Embryonic facial prominence (tissue), 1 donor: ENCODE data around the gene UBE3A.
"Not testable (repeated sequence)": the region's sequence is repeated elsewhere in the genome, so short reads cannot be mapped to it uniquely, and the experiment has no call there.

Experiments
- DNase-seq: peaks from one replicate; pipeline ENCODE4 v3.0.0-alpha.2; 2016; ENCODE audit errors: extremely low spot score

The UBE3A gene

DNA sequence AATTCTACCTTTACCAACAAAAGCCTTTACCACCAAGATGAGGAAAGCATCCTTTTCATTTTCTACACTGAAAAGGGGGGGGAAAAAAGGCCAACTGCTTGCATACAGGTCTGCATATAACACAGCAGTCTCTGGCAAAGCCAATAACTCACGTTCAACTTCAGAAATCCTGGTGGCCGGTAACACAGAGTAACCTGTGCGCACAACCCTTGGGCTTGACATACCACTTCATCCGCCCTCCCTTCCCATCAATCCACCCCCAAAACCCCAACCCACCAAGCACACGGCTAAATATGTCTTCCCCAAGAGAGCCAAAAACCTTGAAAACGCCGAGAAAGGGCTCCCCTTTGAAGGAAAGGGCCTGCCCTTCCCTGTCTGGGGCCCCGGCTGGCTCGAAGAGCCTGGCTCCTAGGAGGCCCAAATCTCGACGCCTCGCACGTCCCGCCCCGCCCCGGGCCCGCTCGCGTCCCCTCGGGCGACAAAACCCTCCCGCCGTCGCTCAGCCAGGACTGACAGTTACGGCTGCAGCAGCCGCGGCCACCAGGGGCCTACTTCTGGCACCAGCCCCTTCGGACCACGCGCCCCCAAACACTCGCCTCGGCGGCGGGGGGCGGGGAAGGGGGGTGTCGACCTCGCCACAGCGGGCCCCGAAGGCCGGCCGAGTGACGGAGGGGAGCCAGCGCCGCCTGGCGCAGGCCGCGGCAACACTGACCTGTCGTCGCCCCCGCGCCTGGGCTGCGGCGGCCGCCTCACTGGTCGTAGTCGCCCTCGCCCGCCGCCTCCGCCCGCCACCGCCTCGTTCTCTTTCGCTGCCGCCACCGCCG, 835 bp downstream of the UBE3A start:
- peak; percentile 23 for DNase-seq

GRCh38 chr15:25436707-25437106, 2.1 kb downstream of the UBE3A start:
- no peak for DNase-seq

DNA sequence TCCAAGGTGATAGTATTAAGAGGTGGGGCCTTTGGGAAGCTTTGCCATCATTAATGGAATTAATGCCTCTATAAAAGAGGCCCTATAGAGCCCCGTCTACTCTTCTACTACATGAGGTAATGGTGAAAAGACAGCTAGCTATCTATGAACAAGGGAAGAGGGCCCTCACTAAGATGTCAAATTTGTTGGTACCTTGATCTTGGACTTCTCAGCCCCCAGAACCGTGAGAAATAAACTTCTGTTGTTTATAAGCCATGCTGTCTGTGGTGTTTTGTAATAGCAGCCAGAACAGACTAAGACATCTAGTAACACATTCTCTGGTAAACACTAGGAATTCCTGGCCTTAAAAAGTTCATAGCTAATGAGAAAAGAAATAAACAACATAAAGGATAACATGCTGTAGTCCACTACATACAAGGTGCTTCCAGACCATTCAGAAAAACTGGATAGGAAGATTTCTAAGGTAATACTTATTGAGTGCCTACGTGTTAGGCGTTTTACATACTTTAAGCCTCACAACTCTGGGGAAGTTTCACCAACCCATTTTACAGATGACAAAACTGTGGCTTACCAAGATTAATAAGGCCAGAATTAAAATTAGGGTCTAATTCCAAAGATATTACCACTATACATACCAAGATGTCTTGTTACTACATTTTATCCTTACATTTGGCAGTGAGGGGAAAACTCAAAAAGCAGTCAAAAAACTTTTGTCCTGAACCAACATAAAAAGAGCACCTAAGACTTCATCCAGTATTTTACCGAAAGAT, 3.2 kb downstream of the UBE3A start:
- no peak for DNase-seq

DNA sequence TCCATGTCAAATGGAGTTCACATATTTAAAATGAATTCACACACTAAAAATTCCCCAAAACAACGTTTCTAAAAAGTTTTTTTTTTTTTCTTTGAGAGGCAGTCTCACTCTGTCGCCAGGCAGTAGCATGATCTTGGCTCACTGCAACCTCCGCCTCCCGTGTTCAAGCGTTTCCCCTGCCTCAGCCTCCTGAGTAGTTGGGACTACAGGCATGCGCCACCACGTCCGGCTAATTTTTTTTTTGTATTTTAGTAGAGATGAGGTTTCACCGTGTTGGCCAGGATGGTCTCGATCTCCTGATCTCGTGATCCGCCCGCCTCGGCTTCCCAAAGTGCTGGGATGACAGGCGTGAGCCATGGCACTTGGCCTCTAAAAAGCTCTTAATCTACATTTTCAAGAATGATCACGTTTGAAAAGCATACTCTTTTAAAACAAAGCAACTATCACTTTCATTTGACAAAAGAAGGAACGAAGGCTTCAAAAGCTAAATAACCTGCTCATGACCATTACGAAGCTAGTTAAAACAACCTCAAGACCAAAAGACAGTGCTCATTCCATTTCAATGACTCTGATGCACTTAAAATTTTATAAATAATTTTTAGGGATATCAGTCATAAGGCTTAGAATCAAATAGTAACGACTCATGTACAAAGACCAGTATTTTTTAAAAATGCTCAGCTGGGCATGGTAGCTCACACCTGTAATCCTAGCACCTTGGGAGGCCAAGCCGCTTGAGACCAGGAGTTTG, 5.5 kb downstream of the UBE3A start:
- no peak for DNase-seq

DNA sequence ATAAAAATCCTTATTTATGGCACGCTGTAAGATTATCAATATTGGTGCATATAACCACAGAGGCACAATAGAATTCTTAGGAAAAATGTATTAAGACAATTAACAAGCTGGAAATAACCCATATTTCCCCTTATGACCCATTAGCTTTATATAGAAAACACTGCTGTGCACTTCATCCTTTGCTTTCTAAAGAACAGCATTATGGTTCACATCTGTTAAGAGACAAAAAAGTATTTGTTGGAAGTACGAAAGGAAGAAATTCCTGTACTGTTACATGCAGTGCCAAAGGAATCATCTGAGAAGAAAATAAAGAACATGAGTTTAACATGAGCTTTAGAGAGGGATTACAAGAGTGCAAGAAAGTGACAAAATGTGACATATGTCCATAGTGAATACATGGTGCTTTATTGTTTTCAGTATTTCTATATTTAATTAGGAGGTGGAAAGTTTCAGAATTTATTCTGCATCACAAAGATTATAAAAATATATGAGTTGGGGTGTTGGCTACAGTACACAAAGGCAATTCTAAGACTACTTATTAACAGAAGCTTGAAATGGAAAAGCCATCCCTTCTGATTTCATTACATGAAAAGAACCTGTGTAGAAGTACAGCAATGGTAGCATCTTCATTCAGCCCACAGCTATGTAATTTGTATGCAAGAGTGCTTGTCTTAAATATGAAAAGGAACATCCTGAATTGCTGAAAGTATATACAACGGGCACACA, 6.8 kb downstream of the UBE3A start:
- no peak for DNase-seq

GRCh38 chr15:25427861-25428260, 11.0 kb downstream of the UBE3A start:
- no peak for DNase-seq

GRCh38 chr15:25426896-25427610, 11.8 kb downstream of the UBE3A start:
- DNase-seq: no peak

DNA sequence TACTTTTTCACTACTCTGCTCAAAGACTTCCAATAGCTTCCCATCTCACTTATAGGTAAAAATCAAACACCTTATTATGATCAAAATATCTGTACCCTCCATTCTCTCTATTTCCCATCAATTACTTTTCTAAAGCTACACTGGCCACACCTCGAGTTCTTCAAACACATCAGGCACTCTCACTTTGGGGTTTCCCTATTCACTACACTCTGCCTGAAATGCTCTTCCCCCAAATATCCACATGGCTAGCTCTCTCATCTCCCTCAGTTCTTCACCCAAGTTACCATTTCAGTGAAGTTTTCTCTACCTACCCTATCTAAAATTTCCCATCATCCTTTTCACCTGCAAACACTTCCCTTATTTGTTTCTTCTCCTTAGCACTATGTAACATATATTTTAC, 14.8 kb downstream of the UBE3A start:
- no peak for DNase-seq

GRCh38 chr15:25422021-25422420, 16.8 kb downstream of the UBE3A start:
- peak; percentile 6 for DNase-seq

DNA sequence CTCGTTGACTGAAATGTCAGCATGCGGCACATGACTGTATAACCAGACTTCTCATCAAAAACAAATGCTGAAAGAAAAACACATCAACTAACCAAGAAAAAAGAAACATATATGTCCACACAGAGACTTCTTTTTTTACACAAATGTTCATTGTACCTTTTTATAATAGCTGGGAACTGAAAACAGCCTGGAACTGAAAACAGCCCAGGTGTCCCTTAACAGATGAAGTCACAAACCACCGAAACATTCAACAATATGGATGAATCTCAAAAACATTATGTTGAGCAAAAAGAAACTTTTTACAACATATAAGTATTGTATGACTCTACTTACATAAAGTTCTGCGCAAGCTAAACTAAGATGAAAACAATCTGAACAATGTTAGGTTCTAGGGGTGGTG, 20.6 kb downstream of the UBE3A start:
- DNase-seq: no peak

DNA sequence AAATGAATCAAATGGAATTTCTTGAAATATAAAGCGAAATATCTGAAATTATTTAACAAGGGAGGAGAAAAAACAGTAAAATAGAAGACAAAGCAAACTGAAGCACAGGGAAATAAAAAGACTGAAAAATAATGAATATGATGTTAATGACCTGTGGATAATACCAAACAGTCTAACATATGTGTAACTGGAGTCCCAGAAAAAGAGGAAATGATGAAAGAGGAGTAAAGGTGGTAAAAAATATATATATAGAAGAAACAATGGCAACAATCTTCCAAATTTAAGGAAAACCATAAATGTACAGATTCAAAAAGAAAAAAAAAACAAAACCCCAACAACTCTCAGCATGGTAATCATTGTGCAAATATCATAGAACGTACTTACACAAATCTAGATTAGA, 21.2 kb downstream of the UBE3A start:
- DNase-seq: no peak

GRCh38 chr15:25416693-25417092, 22.1 kb downstream of the UBE3A start:
- no peak for DNase-seq

- DNase-seq: no peak
Measured at GRCh38 chr15:25415707-25416106, 23.1 kb downstream of the UBE3A start.

- no peak for DNase-seq
Measured at GRCh38 chr15:25415217-25415616, 23.6 kb downstream of the UBE3A start.

GRCh38 chr15:25410649-25411048, 28.2 kb downstream of the UBE3A start:
- DNase-seq: no peak

GRCh38 chr15:25409731-25410130, 29.1 kb downstream of the UBE3A start:
- DNase-seq: not testable (repeated sequence)

DNA sequence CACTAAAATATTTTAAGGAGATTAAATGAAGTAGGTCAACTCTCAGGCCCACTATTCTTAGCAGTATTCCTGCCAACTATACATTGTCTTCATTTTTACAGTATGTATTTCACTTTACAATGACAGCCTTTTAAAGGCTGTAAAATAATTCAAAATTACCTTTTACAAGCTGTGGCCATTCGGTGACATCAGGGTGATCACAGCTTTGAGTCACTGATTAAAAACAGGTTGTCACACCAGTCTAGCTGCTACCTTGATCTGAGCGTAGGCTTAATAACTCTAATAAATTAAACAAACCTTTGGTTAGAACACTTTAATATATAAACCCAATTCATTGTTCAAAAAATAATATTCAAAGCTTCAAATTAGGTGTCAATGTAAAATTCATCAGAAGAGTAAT, 29.9 kb downstream of the UBE3A start:
- no peak for DNase-seq

- no peak for DNase-seq
Measured at GRCh38 chr15:25408428-25408827, 30.4 kb downstream of the UBE3A start.

DNA sequence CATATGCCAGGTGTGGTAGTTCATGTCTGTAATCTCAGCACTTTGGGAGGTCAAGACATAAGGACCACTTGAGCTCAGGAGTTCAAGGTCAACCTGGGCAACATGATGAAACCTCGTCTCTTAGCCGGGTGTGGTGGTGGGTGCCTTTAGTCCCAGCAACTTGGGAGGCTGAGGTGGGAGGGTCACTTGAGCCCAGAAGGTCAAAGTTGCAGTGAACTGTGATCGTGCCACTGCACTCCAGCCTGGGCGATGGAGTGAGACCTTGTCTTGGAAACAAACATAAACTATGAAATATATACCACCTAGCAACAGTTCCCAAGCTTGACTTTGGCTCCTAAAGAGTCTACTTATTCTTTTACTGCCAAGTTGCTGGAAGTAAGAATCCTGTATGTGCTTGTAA, 30.9 kb downstream of the UBE3A start:
- no peak for DNase-seq

DNA sequence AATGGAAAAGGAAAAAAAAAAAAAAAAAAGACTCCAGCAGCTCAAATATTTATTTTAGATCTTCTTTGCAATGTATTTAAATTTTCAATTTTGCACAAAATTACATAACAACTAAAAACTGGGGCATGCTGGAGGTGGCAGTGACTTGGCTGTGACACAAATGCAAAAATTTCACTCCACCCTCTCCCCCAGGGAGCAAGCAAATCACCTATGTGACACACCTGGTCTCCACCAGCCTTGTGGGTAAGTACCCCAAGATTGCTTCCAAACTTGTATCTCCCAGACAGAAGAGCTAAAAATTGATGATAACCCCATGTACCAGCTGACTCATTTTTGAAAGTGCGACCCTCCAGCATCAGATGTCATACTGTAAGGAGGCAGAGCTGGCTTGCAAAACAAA, 32.0 kb downstream of the UBE3A start:
- no peak for DNase-seq

GRCh38 chr15:25406261-25406660, 32.6 kb downstream of the UBE3A start:
- no peak for DNase-seq
